Measurements from ENCODE around the gene DNAJB7.

DNA sequence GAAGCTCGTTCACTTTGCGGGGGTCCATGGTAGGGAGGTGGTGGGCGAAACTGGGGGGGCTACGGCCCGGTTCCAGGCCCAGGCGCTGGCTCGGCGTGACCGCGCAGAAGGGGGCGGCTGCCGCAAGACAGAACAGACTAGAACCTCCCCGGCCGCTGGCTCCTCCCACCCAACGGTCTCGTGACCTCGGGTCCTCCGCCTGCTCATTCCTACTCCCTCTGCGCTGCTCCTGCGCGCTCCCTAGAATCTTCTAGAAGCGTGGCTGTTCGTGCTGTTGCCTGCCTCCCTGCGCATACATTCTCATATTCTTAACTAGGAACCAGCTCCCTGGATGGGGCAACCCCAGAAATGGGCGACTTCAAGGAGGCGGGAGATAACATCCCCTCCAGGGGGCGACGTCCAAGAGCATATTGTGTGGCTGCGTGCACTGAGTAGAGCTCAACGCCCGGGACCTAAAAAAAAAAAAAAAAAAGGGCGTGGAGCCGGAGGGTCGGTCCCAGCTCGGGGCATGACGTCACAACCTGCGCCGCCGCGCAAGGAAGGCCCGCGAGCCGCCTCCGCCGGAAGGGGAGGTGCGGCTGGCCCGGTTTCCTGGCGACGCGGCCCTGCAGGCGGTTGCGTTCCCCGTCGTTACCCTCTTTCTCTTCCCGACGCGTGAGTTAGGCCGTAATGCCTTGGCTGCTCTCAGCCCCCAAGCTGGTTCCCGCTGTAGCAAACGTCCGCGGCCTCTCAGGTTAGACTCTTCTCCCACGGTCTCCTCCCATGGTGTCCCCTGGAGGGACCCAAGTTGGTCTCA lies 5.2 kb downstream of the DNAJB7 start, which contains the start of the genes ST13 and XPNPEP3:
- TF ChIP-seq CTCF (conservative IDR thresholded peaks at IDR 0.05; ENCODE audit: low read depth in 2 of 2) (no peak), JUNB (IDR thresholded peaks at IDR 0.05; ENCODE audit: unreplicated experiment) (no peak), EZH2 (IDR thresholded peaks at IDR 0.05; ENCODE audit: low read depth, unreplicated experiment) (no peak)
